Activated naive CD8-positive, alpha-beta T cell treated with anti-CD3 and anti-CD28 coated beads, Interleukin-2, amount 50 U/mL, for 16 hours (primary cell): ENCODE data around the gene SLC6A3.
"Not testable (repeated sequence)": the region's sequence is repeated elsewhere in the genome, so short reads cannot be mapped to it uniquely, and the experiment has no call there.

Experiments used
- DNase-seq: peaks from one replicate; pipeline ENCODE4 v3.0.0-alpha.2; 2020; ENCODE audit warnings: low read depth, low spot score

The SLC6A3 gene

GRCh38 chr5:1465117-1465516 is 19.9 kb upstream of the SLC6A3 start:
- DNase-seq: no peak

GRCh38 chr5:1464511-1464910 is 19.3 kb upstream of the SLC6A3 start:
- DNase-seq: no peak

- no peak for DNase-seq
Observed at GRCh38 chr5:1464096-1464446, 18.8 kb upstream of the SLC6A3 start.

GRCh38 chr5:1463326-1464095 is 18.3 kb upstream of the SLC6A3 start:
- no peak for DNase-seq

GRCh38 chr5:1462358-1462757 is 17.1 kb upstream of the SLC6A3 start:
- DNase-seq: no peak

- DNase-seq: no peak
Observed at GRCh38 chr5:1461396-1461795, 16.2 kb upstream of the SLC6A3 start.

- DNase-seq: no peak
Observed at GRCh38 chr5:1460054-1460682, 14.9 kb upstream of the SLC6A3 start.

- DNase-seq: not testable (repeated sequence)
Observed at GRCh38 chr5:1459435-1459834, 14.2 kb upstream of the SLC6A3 start.

- not testable (repeated sequence) for DNase-seq
Observed at GRCh38 chr5:1456110-1456881, 11.1 kb upstream of the SLC6A3 start.

GRCh38 chr5:1453613-1454012 is 8.4 kb upstream of the SLC6A3 start:
- no peak for DNase-seq

GRCh38 chr5:1449081-1449630 is 3.9 kb upstream of the SLC6A3 start:
- DNase-seq: no peak

GRCh38 chr5:1448511-1449011 is 3.3 kb upstream of the SLC6A3 start:
- DNase-seq: no peak

- no peak for DNase-seq
Observed at GRCh38 chr5:1447671-1448361, 2.6 kb upstream of the SLC6A3 start.

GRCh38 chr5:1446602-1447343 is 1.5 kb upstream of the SLC6A3 start:
- no peak for DNase-seq

- DNase-seq: no peak
Observed at GRCh38 chr5:1445689-1446601, 705 bp upstream of the SLC6A3 start.

- DNase-seq: no peak
Observed at GRCh38 chr5:1444361-1445189, 665 bp downstream of the SLC6A3 start.

- DNase-seq: no peak
Observed at GRCh38 chr5:1443991-1444360, 1.3 kb downstream of the SLC6A3 start.

- DNase-seq: no peak
Observed at GRCh38 chr5:1443171-1443570, 2.1 kb downstream of the SLC6A3 start.
